Measurements from ENCODE around the gene CAPZA1. TPM values are rescaled to one million over a fixed set of nuclear protein-coding genes. Genes with fewer than 3 reads are reported as not detected.
A peak's percentile ranks its signal among the peaks of the same experiment; 100 is the strongest.

The CAPZA1 gene
- polyA plus RNA-seq, 1 of the 3 experiments (the other 2 are of a cell fraction), result 50.8 TPM

- Histone ChIP-seq H3K27ac (ENCODE audit: low read depth in 2 of 2, low read length in 1 of 2) (peak overlapping the region in 1 of 2 experiments; percentile 75; a peak in 2 of 4 replicates), H2AFZ (ENCODE audit: low read depth) (peak overlapping the region; percentile 60; the same call in 1 of the 2 replicates), H3K36me3 (replicated peaks in 1 of 2; ENCODE audit: control insufficient read depth in 1 of 2, insufficient read depth in 2 of 2, low read length in 1 of 2) (peaks cover 12 to 16% of the 10 kb centered on the region in 2 experiments), H3K4me3 (ENCODE audit: low read depth in 2 of 2, low read length in 1 of 2) (peak overlapping the region; percentile 79 to 89), H3K9me3 (no peaks in the 10 kb centered on the region), H4K20me1 (ENCODE audit: insufficient read depth) (no peaks in the 10 kb centered on the region), H3K9me2 (no peaks in the 10 kb centered on the region), H3K4me1 (ENCODE audit: control insufficient read depth in 1 of 2, insufficient read depth in 2 of 2, low read depth in 1 of 2, low read length in 1 of 2) (peaks cover 11 to 12% of the 10 kb centered on the region in 2 experiments; a peak in 3 of 4 replicates), H3K79me2 (ENCODE audit: insufficient read depth) (peaks cover 49% of the 10 kb centered on the region), H3K27me3 (ENCODE audit: insufficient read depth) (no peaks in the 10 kb centered on the region), H3K4me2 (peak overlapping the region; percentile 80), H3K9ac (peak overlapping the region; percentile 88), H3F3A (replicated peaks; ENCODE audit: insufficient read depth) (peaks cover 20% of the 10 kb centered on the region)
- CTCF ChIA-PET, result interaction anchor here (0.8 to 3.4 kb wide), 6 partner anchors 11 to 397 kb away, joined by 3 to 20 read pairs (median 4); partner anchors contain the start of genes LRIG2 and PPM1J
- TF ChIP-seq RXRA (IDR thresholded peaks at IDR 0.05; ENCODE audit: borderline replicate concordance, low read depth), result no peak
- TF ChIP-seq SIN3A (IDR thresholded peaks at IDR 0.05; ENCODE audit: borderline replicate concordance, low read depth, low read length), result no peak
- TF ChIP-seq FOSL2 (IDR thresholded peaks at IDR 0.05; ENCODE audit: borderline replicate concordance, low read depth), result no peak
- no peak for TF ChIP-seq MEF2A (IDR thresholded peaks at IDR 0.05; ENCODE audit: borderline replicate concordance, low read depth)
- TF ChIP-seq YY1 (IDR thresholded peaks at IDR 0.05; ENCODE audit: low read depth), result no peak
- TF ChIP-seq TEAD4 (IDR thresholded peaks at IDR 0.05; ENCODE audit: borderline replicate concordance, insufficient read depth), result no peak
- TF ChIP-seq TAF1 (IDR thresholded peaks at IDR 0.05; ENCODE audit: borderline replicate concordance, low read depth, low read length), result no peak
- TF ChIP-seq NRF1 (IDR thresholded peaks at IDR 0.05; ENCODE audit: low read depth, low read length), result no peak
- TF ChIP-seq POLR2AphosphoS5 (IDR thresholded peaks at IDR 0.05; ENCODE audit: low read depth, low read length), result no peak
- TF ChIP-seq, protein P1, sequence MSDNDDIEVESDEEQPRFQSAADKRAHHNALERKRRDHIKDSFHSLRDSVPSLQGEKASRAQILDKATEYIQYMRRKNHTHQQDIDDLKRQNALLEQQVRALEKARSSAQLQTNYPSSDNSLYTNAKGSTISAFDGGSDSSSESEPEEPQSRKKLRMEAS (IDR thresholded peaks at IDR 0.05; ENCODE audit: low read depth), result no peak
- no peak for TF ChIP-seq SMC3 (IDR thresholded peaks at IDR 0.05; ENCODE audit: low read depth, low read length)
- no peak for TF ChIP-seq NFIC (IDR thresholded peaks at IDR 0.05; ENCODE audit: borderline replicate concordance)
- TF ChIP-seq EZH2phosphoT487 (IDR thresholded peaks at IDR 0.05; ENCODE audit: borderline replicate concordance, low read depth), result no peak
- TF ChIP-seq MXI1 (IDR thresholded peaks at IDR 0.05; ENCODE audit: low read depth, low read length), result no peak
- TF ChIP-seq FOXJ3 (CRISPR knock-in tag; IDR thresholded peaks at IDR 0.05), result no peak
- TF ChIP-seq RFX5 (IDR thresholded peaks at IDR 0.05; ENCODE audit: low read length), result no peak
- WGBS (ENCODE audit: low lambda C conversion rate), result 78% methylated on average over 7 of the region's 7 CpGs
- POLR2A ChIA-PET, result interaction anchor here (0.9 to 1.6 kb wide), 5 partner anchors 23 to 174 kb away, joined by 3 to 8 read pairs (median 5); partner anchors contain the start of gene RHOC
- no peak for DNase-seq
Measured at GRCh38 chr1:112675728-112676381, 56.2 kb downstream of the CAPZA1 start.

DNA sequence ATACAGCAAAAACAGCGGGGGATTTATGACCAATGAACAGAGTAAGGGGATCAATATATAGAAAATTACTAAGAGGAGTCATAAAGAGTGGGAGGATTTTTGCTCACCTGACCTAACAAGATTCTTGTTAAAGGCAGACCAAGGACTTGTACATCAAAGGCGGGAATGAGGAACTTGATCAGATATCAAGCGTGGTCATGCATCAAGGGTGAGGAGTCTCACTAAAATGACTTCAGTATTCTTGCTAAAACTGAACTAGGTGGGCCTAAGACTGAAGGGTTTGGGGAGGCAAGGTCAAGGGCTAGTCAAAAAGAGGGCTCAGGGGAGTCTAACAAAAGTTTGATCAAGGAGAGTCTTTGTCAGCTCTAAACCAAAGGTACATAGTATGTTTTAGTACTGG, 56.9 kb downstream of the CAPZA1 start:
- peaks cover 5 to 10% of the 10 kb centered on the region in 2 experiments for H3K36me3 ChIP-seq (replicated peaks in 1 of 2; ENCODE audit: control insufficient read depth in 1 of 2, insufficient read depth in 2 of 2, low read length in 1 of 2)
- no peak overlapping the region for H3K27ac ChIP-seq (ENCODE audit: low read depth in 2 of 2, low read length in 1 of 2)
- 96% methylated on average over 3 of the region's 3 CpGs for WGBS (ENCODE audit: low lambda C conversion rate)
- POLR2A ChIA-PET, result no interaction called here
- H3K79me2 ChIP-seq (ENCODE audit: insufficient read depth), result peaks cover 55% of the 10 kb centered on the region
- no peak overlapping the region for H3K4me3 ChIP-seq (ENCODE audit: low read depth in 2 of 2, low read length in 1 of 2)
- no peaks in the 10 kb centered on the region for H4K20me1 ChIP-seq (ENCODE audit: insufficient read depth)
- H2AFZ ChIP-seq (ENCODE audit: low read depth), result no peak overlapping the region
- CTCF ChIA-PET, result interaction anchor here (0.8 kb wide), 1 partner anchor 32 kb away, joined by 4 read pairs; no protein-coding TSS in a partner anchor
- H3F3A ChIP-seq (replicated peaks; ENCODE audit: insufficient read depth), result peaks cover 18% of the 10 kb centered on the region
- H3K4me2 ChIP-seq, result 0 out of 2 replicates have a peak overlapping the region, but pooled peaks have one; percentile 80
- no peaks in the 10 kb centered on the region for H3K9me3 ChIP-seq
- no peak overlapping the region for H3K9ac ChIP-seq
- no peaks in the 10 kb centered on the region for H3K27me3 ChIP-seq (ENCODE audit: insufficient read depth)
- H3K9me2 ChIP-seq, result no peaks in the 10 kb centered on the region
- peaks cover 11 to 12% of the 10 kb centered on the region in 2 experiments; a peak in 3 of 4 replicates for H3K4me1 ChIP-seq (ENCODE audit: control insufficient read depth in 1 of 2, insufficient read depth in 2 of 2, low read depth in 1 of 2, low read length in 1 of 2)
- DNase-seq, result no peak
- no peak for TF ChIP-seq CTCF (IDR thresholded peaks at IDR 0.05)
- TF ChIP-seq, protein P1 (IDR thresholded peaks at IDR 0.05; ENCODE audit: low read depth), result no peak
- TF ChIP-seq GABPA (IDR thresholded peaks at IDR 0.05; ENCODE audit: low read depth), result no peak
- no peak for TF ChIP-seq PBX3 (IDR thresholded peaks at IDR 0.05)
- no peak for TF ChIP-seq YY1 (IDR thresholded peaks at IDR 0.05; ENCODE audit: low read depth)
- TF ChIP-seq, protein P2, sequence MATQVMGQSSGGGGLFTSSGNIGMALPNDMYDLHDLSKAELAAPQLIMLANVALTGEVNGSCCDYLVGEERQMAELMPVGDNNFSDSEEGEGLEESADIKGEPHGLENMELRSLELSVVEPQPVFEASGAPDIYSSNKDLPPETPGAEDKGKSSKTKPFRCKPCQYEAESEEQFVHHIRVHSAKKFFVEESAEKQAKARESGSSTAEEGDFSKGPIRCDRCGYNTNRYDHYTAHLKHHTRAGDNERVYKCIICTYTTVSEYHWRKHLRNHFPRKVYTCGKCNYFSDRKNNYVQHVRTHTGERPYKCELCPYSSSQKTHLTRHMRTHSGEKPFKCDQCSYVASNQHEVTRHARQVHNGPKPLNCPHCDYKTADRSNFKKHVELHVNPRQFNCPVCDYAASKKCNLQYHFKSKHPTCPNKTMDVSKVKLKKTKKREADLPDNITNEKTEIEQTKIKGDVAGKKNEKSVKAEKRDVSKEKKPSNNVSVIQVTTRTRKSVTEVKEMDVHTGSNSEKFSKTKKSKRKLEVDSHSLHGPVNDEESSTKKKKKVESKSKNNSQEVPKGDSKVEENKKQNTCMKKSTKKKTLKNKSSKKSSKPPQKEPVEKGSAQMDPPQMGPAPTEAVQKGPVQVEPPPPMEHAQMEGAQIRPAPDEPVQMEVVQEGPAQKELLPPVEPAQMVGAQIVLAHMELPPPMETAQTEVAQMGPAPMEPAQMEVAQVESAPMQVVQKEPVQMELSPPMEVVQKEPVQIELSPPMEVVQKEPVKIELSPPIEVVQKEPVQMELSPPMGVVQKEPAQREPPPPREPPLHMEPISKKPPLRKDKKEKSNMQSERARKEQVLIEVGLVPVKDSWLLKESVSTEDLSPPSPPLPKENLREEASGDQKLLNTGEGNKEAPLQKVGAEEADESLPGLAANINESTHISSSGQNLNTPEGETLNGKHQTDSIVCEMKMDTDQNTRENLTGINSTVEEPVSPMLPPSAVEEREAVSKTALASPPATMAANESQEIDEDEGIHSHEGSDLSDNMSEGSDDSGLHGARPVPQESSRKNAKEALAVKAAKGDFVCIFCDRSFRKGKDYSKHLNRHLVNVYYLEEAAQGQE (IDR thresholded peaks at IDR 0.05; ENCODE audit: low read depth, low read length), result no peak
- no peak for TF ChIP-seq RXRA (IDR thresholded peaks at IDR 0.05; ENCODE audit: borderline replicate concordance, low read depth)

All from SK-N-SH (cell line).